Naive thymus-derived CD4-positive, alpha-beta T cell (primary cell): Measurements from ENCODE around the gene ITSN1. TPM values are rescaled to one million over a fixed set of nuclear protein-coding genes. Genes with fewer than 3 reads are reported as not detected.

ENCODE experiments used
- ATAC-seq: fragments of 150-1000 bp; cut with Tn5 transposase; 2 replicates; pipeline ENCODE4 v1.10.0; 2021; ENCODE audit warnings: mild to moderate bottlenecking, moderate library complexity
- CTCF ChIA-PET: fragments of 350-600 bp; sonication (Branson Sonifier 250); formaldehyde crosslinking; loops from one replicate; lab custom pipeline; 2021; ENCODE audit warnings: antibody characterized with exemption; lab: Charles Lee
- POLR2A ChIA-PET: fragments of 350-600 bp; sonication (Branson Sonifier 250); formaldehyde crosslinking; loops from one replicate; lab custom pipeline; 2021; ENCODE audit warnings: antibody characterized with exemption, inconsistent platforms; lab: Charles Lee
- DNase-seq, 9 donors: peaks; one replicate each; pipeline versions ENCODE4 v3.0.0 to v3.0.0-alpha.2; 2020 to 2022; ENCODE audit warnings: mixed read lengths in 1 of 9
- H3K27ac ChIP-seq: one replicate; pipeline ENCODE4 v1.7.0; 2013; ENCODE audit warnings: mild to moderate bottlenecking, low read depth, low read length, moderate library complexity
- H3K27me3 ChIP-seq, 2 donors: one replicate each; pipeline ENCODE4 v1.7.0; 2013; ENCODE audit warnings: low read length in 2 of 2, mild to moderate bottlenecking in 2 of 2, moderate library complexity in 2 of 2; ENCODE audit not compliant: control insufficient read depth in 2 of 2, insufficient read depth in 2 of 2
- H3K36me3 ChIP-seq, 3 experiments: 1 replicate in 2 of 3; 2 replicates in 1 of 3; pipeline ENCODE4 v1.7.0; 2013; ENCODE audit warnings: low read length in 3 of 3, mild to moderate bottlenecking in 3 of 3, moderate library complexity in 1 of 3; ENCODE audit not compliant: insufficient read depth in 3 of 3, control insufficient read depth in 2 of 3
- H3K4me1 ChIP-seq, 2 donors: one replicate each; pipeline ENCODE4 v1.7.0; 2013; ENCODE audit warnings: low read length in 2 of 2, mild to moderate bottlenecking in 2 of 2, moderate library complexity in 1 of 2; ENCODE audit not compliant: control insufficient read depth in 2 of 2, insufficient read depth in 2 of 2
- H3K4me3 ChIP-seq: 2 replicates; pipeline ENCODE4 v1.7.0; 2013; ENCODE audit warnings: mild to moderate bottlenecking, low read length
- H3K9me3 ChIP-seq, 3 experiments: 1 replicate in 2 of 3; 2 replicates in 1 of 3; pipeline ENCODE4 v1.7.0; 2013; ENCODE audit warnings: low read length in 3 of 3; ENCODE audit not compliant: control insufficient read depth in 2 of 3
- H3K27ac Mint-ChIP-seq, 9 donors: one replicate each; pipeline ENCODE4 v1.8.0; 2020 to 2022; ENCODE audit warnings: mixed read lengths in 9 of 9, mild to moderate bottlenecking in 8 of 9, moderate library complexity in 5 of 9, inconsistent platforms in 2 of 9
- H3K27me3 Mint-ChIP-seq, 5 donors: one replicate each; pipeline ENCODE4 v1.8.0; 2021 to 2022; ENCODE audit warnings: mixed read lengths in 5 of 5, mild to moderate bottlenecking in 1 of 5
- H3K36me3 Mint-ChIP-seq, 5 donors: one replicate each; pipeline ENCODE4 v1.8.0; 2020 to 2022; ENCODE audit warnings: mixed read lengths in 5 of 5, mild to moderate bottlenecking in 3 of 5, inconsistent platforms in 1 of 5
- H3K4me1 Mint-ChIP-seq, 7 donors: one replicate each; pipeline ENCODE4 v1.8.0; 2020 to 2022; ENCODE audit warnings: mixed read lengths in 7 of 7, mild to moderate bottlenecking in 3 of 7, inconsistent platforms in 1 of 7
- H3K4me3 Mint-ChIP-seq, 10 donors: one replicate each; pipeline ENCODE4 v1.8.0; 2020 to 2022; ENCODE audit warnings: mild to moderate bottlenecking in 10 of 10, mixed read lengths in 10 of 10, moderate library complexity in 6 of 10, inconsistent platforms in 2 of 10
- H3K9me3 Mint-ChIP-seq, 11 donors: one replicate each; pipeline ENCODE4 v1.8.0; 2020 to 2022; ENCODE audit warnings: mixed read lengths in 11 of 11, mild to moderate bottlenecking in 4 of 11, inconsistent platforms in 1 of 11, moderate library complexity in 1 of 11
- intact Hi-C, 2 donors: fragments of 100-400 bp; cut with micrococcal nuclease; formaldehyde crosslinking; loops; one replicate each; pipeline ENCODE4 v1.15.1; 2023
- polyA plus RNA-seq, 2 donors: library from polyadenylated mRNA; unstranded; fragments of 300-500 nt; fragmentation: Illumina TruSeq; gene quantifications; one replicate each; pipeline ENCODE4 v1.2.3, GENCODE V29; 2021
- total RNA-seq, 6 experiments: library from RNA in 5 of 6; stranded (reverse) in 5 of 6; gene quantifications; 1 replicate in 5 of 6; 2 replicates in 1 of 6; pipeline ENCODE4 v1.2.3 and lab custom pipeline; 2021 to 2026

ITSN1 gene
- total and polyA plus RNA-seq, 7 experiments from 2014 or later: 1.2 to 8.6 (median 3.2) TPM

DNA sequence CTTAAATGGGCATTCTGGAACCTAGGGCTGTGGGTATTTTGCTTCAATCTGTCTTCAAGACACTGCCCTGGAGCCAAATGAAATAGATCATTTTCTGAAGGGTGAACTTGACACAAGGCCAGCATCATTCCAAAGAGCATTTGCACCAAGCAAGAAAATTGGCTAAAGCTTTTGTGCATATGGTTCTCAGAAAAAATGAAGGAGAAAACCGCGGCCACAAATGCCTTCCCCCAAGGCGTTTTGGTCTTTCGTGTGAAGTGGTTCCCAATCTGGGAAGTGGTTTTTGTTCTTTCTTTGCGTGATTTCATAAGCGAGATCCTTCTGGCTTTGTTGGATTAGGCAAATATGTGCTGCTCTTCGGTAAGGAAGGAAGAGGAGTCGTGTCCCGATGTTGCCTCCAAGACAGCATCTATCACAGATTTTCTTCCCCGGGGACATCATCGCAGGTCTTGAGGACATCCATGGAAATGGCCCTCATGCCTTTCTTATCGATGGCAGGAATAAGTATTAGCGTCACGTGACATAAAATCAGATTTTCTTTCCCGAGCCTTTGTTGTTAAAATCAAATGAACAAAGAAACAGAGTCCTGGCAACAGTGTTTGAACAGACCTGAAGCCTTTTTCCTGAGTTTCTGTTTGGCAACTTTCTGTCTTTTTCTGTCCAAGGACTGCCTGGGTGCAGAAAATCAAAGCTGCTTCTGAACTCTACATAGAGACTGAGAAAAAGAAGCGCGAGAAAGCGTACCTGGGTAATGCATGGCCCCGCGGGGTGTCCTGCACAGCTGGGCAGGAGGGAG is 242.3 kb downstream of the ITSN1 start:
- no peak for ATAC-seq
- ChIA-PET CTCF (no interaction called here), POLR2A (no interaction called here)
- Histone ChIP-seq H3K4me1 (no peaks in the 10 kb centered on the region), H3K9me3 (no peaks in the 10 kb centered on the region), H3K4me3 (no peak overlapping the region), H3K27me3 (no peaks in the 10 kb centered on the region), H3K27ac (no peak overlapping the region), H3K36me3 (no peaks in the 10 kb centered on the region)
- intact Hi-C loops: no loop called here
- H3K4me3 Mint-ChIP-seq: no peak overlapping the region
- no peaks in the 10 kb centered on the region for H3K9me3 Mint-ChIP-seq
- peaks cover 0 to 9% (median 4%) of the 10 kb centered on the region in 5 donors for H3K27me3 Mint-ChIP-seq
- H3K27ac Mint-ChIP-seq: no peak overlapping the region
- H3K36me3 Mint-ChIP-seq: no peaks in the 10 kb centered on the region
- peaks cover 0 to 4% (median 0%) of the 10 kb centered on the region in 7 donors for H3K4me1 Mint-ChIP-seq
- no peak for DNase-seq

DNA sequence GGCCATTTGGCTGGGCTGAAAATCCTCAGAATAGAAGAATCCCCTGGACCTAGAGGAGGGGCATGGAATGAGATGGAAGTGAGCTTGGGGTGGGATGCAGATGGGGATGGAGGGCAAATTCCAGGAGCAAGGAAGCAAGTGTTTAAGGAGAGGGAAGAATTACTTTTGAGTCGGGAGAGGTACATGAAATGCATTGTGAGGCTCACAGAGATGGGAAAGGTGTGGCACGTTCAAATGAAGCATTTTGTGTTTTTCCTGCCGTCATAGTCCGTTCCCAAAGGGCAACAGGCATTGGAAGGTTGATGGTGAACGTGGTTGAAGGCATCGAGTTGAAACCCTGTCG is 242.8 kb downstream of the ITSN1 start:
- Histone ChIP-seq H3K36me3 (no peaks in the 10 kb centered on the region), H3K27ac (no peak overlapping the region), H3K27me3 (no peaks in the 10 kb centered on the region), H3K9me3 (no peaks in the 10 kb centered on the region), H3K4me3 (no peak overlapping the region), H3K4me1 (no peaks in the 10 kb centered on the region)
- intact Hi-C loops: no loop called here
- Mint-ChIP-seq H3K4me1 (peaks cover 0 to 4% (median 0%) of the 10 kb centered on the region in 7 donors), H3K36me3 (no peaks in the 10 kb centered on the region), H3K4me3 (no peak overlapping the region), H3K27ac (no peak overlapping the region), H3K9me3 (no peaks in the 10 kb centered on the region), H3K27me3 (peaks cover 0 to 9% (median 4%) of the 10 kb centered on the region in 5 donors)
- POLR2A ChIA-PET: no interaction called here
- CTCF ChIA-PET: no interaction called here
- ATAC-seq (no peak), DNase-seq (no peak)

DNA sequence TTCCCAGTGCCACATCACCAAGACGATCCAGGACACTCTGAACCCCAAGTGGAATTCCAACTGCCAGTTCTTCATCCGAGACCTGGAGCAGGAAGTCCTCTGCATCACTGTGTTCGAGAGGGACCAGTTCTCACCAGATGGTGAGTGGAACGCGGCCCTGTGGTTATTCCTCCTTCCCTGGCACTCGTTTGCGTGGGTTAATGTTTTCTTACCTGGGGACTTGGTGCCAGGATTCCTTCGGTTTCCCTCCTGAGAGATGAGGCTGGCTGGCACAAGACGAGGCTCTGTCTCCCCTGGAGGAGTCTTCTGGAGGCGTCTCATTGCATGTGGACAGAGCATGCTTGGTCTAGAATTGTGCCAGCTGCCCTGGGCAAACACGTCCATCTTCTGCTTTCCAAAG is 244.0 kb downstream of the ITSN1 start:
- H3K9me3 Mint-ChIP-seq: no peaks in the 10 kb centered on the region
- H3K36me3 Mint-ChIP-seq: no peaks in the 10 kb centered on the region
- no peak overlapping the region for H3K27ac ChIP-seq
- no peak overlapping the region for H3K27ac Mint-ChIP-seq
- H3K27me3 Mint-ChIP-seq: peaks cover 0 to 9% (median 4%) of the 10 kb centered on the region in 5 donors
- H3K36me3 ChIP-seq: no peaks in the 10 kb centered on the region
- intact Hi-C loops: no loop called here
- H3K4me3 Mint-ChIP-seq: no peak overlapping the region
- no peak overlapping the region for H3K4me3 ChIP-seq
- CTCF ChIA-PET: no interaction called here
- no peaks in the 10 kb centered on the region for H3K27me3 ChIP-seq
- peaks cover 0 to 4% (median 0%) of the 10 kb centered on the region in 7 donors for H3K4me1 Mint-ChIP-seq
- no peak for ATAC-seq
- DNase-seq: no peak
- POLR2A ChIA-PET: no interaction called here
- H3K4me1 ChIP-seq: no peaks in the 10 kb centered on the region
- no peaks in the 10 kb centered on the region for H3K9me3 ChIP-seq

DNA sequence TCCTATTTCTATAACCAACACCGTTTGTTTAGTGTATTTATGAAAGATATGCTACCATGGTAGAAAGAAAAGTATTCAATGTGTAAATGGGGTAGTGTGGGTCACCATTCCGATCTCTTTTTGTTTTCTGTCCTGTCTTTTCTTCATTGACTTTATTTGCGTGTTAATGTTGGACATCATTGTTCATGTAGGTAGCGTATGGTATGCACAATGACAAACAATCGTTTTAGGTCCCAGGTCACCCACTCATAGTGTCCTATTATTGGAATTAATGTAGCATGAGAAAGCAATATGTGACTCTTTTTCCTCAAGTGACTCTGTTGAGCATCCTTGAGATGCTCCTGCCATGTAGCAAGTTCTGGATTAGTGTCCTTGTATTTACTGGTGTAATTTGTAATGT is 247.9 kb downstream of the ITSN1 start:
- CTCF ChIA-PET: no interaction called here
- H3K36me3 Mint-ChIP-seq: no peaks in the 10 kb centered on the region
- no peak overlapping the region for H3K27ac Mint-ChIP-seq

DNA sequence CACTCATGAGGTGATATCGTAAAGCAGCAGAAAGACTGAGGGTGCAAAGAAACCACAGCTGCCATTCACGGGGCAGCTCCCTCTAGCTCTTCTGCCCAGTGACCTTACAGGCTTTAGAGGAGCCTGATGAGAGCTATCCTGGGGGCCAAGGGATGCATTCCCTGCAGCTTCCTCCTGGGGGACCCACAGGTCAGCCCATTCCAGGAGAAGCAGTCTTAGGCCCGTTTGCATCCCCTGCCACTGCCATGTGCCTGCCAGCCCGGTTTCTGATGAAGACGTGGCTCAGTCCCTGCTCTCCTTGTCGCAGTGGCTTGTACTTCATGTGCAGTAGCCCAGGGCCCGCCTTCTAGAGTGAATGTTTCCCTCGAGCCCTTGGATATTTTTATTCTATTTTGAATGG is 250.6 kb downstream of the ITSN1 start:
- DNase-seq: no peak
- no peak for ATAC-seq
- peaks cover 0 to 26% (median 0%) of the 10 kb centered on the region in 5 donors for H3K27me3 Mint-ChIP-seq
- no peak overlapping the region for H3K4me3 Mint-ChIP-seq
- Histone ChIP-seq H3K36me3 (no peaks in the 10 kb centered on the region), H3K27ac (no peak overlapping the region), H3K27me3 (no peaks in the 10 kb centered on the region), H3K9me3 (no peaks in the 10 kb centered on the region), H3K4me1 (no peaks in the 10 kb centered on the region), H3K4me3 (no peak overlapping the region)
- no peak overlapping the region for H3K27ac Mint-ChIP-seq
- no peaks in the 10 kb centered on the region for H3K9me3 Mint-ChIP-seq
- CTCF ChIA-PET: interaction anchor here (0.7 kb wide), 1 partner anchor 474 kb away, joined by 3 read pairs; no protein-coding TSS in a partner anchor
- H3K4me1 Mint-ChIP-seq: peaks cover 8 to 16% (median 15%) of the 10 kb centered on the region in 7 donors
- intact Hi-C loops: loop anchor here in 1 of 2 donors (10.0 kb wide), 1 partner anchor 348 kb away; the partner anchor contains the start of genes GART and SON
- POLR2A ChIA-PET: no interaction called here
- no peaks in the 10 kb centered on the region for H3K36me3 Mint-ChIP-seq

More for the DNA sequence above, 247.9 kb downstream of the ITSN1 start:
- DNase-seq (no peak), ATAC-seq (no peak)
- Histone ChIP-seq H3K27ac (no peak overlapping the region), H3K27me3 (no peaks in the 10 kb centered on the region), H3K4me1 (no peaks in the 10 kb centered on the region), H3K4me3 (no peak overlapping the region), H3K9me3 (no peaks in the 10 kb centered on the region), H3K36me3 (no peaks in the 10 kb centered on the region)
- POLR2A ChIA-PET: no interaction called here
- Mint-ChIP-seq H3K27me3 (peaks cover 0 to 16% (median under 1%) of the 10 kb centered on the region in 5 donors), H3K4me1 (peaks cover 7 to 14% (median 11%) of the 10 kb centered on the region in 7 donors), H3K4me3 (no peak overlapping the region), H3K9me3 (no peaks in the 10 kb centered on the region)
- intact Hi-C loops: loop anchor here in 1 of 2 donors (10.0 kb wide), 1 partner anchor 345 kb away; the partner anchor contains the start of genes GART and SON

DNA sequence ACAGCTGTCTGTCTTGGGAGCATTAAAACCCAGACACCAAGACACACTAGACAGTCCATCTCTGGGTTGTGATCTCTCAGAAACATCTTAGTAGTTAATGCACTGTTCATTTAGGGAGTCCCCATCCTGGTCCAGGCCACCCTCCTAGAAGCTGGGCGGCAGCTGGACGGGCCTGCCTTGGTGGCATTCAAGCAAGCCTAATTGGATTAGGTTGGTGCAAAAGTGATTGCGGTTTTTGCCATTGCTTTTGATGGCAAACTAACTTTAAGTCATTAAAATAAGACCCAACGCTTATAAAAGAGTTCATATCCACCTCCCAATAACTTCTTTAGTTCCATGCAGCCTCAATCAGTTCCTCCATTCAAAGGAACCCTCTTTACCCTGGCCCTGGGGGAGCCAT is 251.6 kb downstream of the ITSN1 start:
- ChIA-PET POLR2A (interaction anchor here (0.6 kb wide), 1 partner anchor 305 kb away, joined by 3 read pairs; the partner anchor contains the start of gene DONSON), CTCF (no interaction called here)
- no peaks in the 10 kb centered on the region for H3K36me3 Mint-ChIP-seq

More for the DNA sequence above, 251.6 kb downstream of the ITSN1 start:
- no peaks in the 10 kb centered on the region for H3K27me3 ChIP-seq
- peaks cover 0 to 26% (median 0%) of the 10 kb centered on the region in 5 donors for H3K27me3 Mint-ChIP-seq
- no peaks in the 10 kb centered on the region for H3K9me3 Mint-ChIP-seq
- peaks cover 8 to 16% (median 15%) of the 10 kb centered on the region in 7 donors for H3K4me1 Mint-ChIP-seq
- H3K4me1 ChIP-seq: no peaks in the 10 kb centered on the region
- H3K9me3 ChIP-seq: no peaks in the 10 kb centered on the region
- ATAC-seq: no peak
- intact Hi-C loops: loop anchor here in 1 of 2 donors (2.0 to 10.0 kb wide), 3 partner anchors 21 to 349 kb away; partner anchors contain the start of genes ATP5PO, GART, ITSN1 and SON
- no peak overlapping the region for H3K27ac ChIP-seq
- peak overlapping the region in 1 of 9 donors; percentile 8 for H3K27ac Mint-ChIP-seq
- DNase-seq: no peak
- H3K36me3 ChIP-seq: no peaks in the 10 kb centered on the region
- H3K4me3 ChIP-seq: no peak overlapping the region
- H3K4me3 Mint-ChIP-seq: peak overlapping the region in 3 of 10 donors; percentile 77 to 84 (median 77)
